ENCODE results near the gene LPA.
"Not testable (repeated sequence)": the region's sequence is repeated elsewhere in the genome, so short reads cannot be mapped to it uniquely, and the experiment has no call there.

LPA gene

GRCh38 chr6:160690458-160690857 is 26.4 kb upstream of the LPA start:
- DNase-seq (ENCODE audit: low read depth): no peak
- no peak for TF ChIP-seq CTCF (conservative IDR thresholded peaks at IDR 0.05; ENCODE audit: control insufficient read depth, insufficient read depth, low read depth, low read length)
- no peak overlapping the region for H3K4me3 ChIP-seq (ENCODE audit: control insufficient read depth, low read depth, low read length)

- TF ChIP-seq CTCF (conservative IDR thresholded peaks at IDR 0.05; ENCODE audit: control insufficient read depth, insufficient read depth, low read depth, low read length): no peak
- DNase-seq (ENCODE audit: low read depth): no peak
- H3K4me3 ChIP-seq (ENCODE audit: control insufficient read depth, low read depth, low read length): no peak overlapping the region
Measured at GRCh38 chr6:160685762-160686450, 21.8 kb upstream of the LPA start.

GRCh38 chr6:160685101-160685761 is 21.2 kb upstream of the LPA start:
- H3K4me3 ChIP-seq (ENCODE audit: control insufficient read depth, low read depth, low read length); DNase-seq (ENCODE audit: low read depth): not testable (repeated sequence)

DNA sequence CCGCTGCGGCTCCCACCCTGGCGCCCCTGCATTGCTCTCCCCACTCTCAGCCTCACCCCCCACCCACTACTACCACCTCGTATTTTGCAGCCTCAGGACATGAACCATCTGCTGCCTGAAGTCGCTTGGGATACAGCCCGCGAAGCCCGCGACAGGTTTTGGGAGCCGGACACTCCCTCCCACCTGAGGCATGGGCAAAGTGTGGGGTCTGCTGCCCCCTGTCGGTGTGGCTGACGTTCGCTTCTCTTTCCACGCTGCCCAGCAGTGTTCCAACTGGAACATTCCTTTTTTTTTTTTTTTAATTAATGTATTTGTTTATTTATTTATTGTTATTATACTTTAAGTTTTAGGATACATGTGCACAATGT is 15.3 kb upstream of the LPA start:
- TF ChIP-seq CTCF (conservative IDR thresholded peaks at IDR 0.05; ENCODE audit: control insufficient read depth, insufficient read depth, low read depth, low read length): no peak
- DNase-seq (ENCODE audit: low read depth): no peak
- no peak overlapping the region for H3K4me3 ChIP-seq (ENCODE audit: control insufficient read depth, low read depth, low read length)

GRCh38 chr6:160678744-160679401 is 14.8 kb upstream of the LPA start:
- DNase-seq (ENCODE audit: low read depth): no peak
- no peak overlapping the region for H3K4me3 ChIP-seq (ENCODE audit: control insufficient read depth, low read depth, low read length)
- TF ChIP-seq CTCF (conservative IDR thresholded peaks at IDR 0.05; ENCODE audit: control insufficient read depth, insufficient read depth, low read depth, low read length): no peak

DNA sequence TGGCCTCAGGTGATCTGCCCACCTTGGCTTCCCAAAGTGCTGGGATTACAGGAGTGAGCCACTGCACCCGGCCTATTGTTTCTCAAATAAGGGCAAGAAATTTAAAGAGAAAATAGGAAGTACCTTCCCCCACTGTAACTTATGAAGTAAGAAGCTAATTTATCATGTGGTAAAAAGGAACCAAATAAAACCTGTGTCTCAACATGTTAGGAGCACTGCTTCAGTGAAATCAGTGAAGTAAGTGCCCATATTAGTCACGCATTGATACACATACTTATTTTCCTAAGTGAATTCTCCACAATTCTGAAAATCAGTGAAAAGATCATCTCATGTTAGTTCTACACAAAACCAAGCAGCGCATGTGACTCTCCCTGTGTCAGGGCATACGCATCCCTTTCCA is 14.2 kb upstream of the LPA start:
- no peak for TF ChIP-seq CTCF (conservative IDR thresholded peaks at IDR 0.05; ENCODE audit: control insufficient read depth, insufficient read depth, low read depth, low read length)
- DNase-seq (ENCODE audit: low read depth): no peak

GRCh38 chr6:160676418-160676817 is 12.3 kb upstream of the LPA start:
- not testable (repeated sequence) for DNase-seq (ENCODE audit: low read depth); H3K4me3 ChIP-seq (ENCODE audit: control insufficient read depth, low read depth, low read length)

More for the DNA sequence above, 14.2 kb upstream of the LPA start:
- H3K4me3 ChIP-seq (ENCODE audit: control insufficient read depth, low read depth, low read length): no peak overlapping the region

Data from fibroblast of mammary gland (primary cell).